ENCODE data around the gene DUSP5.

DUSP5 gene

DNA sequence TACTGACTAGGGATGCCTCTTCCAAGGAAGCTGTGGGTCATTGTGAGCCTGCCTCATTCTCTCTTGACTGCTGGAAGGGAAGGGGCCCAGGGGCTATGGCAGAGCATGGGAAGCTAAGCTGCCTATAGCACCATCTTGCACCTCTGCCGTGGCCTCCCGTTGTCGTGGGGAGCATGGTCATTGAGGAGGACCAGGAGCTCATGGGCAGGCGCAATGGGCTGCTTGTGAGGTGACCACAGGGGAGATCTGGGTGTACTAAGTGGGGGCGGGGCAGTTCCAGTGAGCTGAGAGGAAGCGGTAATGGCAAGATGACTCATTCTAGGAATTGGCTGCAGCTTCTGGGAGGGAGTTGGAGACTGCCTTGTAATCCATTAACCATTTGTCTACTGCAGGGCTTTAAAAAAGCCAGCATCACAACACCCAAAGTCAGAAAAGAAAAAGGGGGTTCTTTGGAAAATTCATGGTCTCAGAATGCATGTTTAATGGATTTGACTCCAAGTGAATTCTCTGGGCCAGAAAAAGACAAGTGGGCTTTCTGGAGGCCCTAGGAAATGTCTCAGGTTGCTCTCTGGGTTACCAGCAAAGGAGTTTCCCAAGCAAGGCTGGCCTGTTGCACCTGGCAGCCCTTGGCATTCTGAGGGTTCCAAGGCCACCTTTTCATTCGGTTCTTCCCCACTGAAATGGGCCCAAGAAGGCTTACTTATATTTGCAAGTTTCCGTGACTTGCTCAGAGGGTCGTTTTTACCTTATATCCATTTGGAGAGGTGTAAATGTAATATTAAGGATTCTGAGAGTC lies 3.6 kb downstream of the DUSP5 start (continued):
- TF ChIP-seq, protein P1, sequence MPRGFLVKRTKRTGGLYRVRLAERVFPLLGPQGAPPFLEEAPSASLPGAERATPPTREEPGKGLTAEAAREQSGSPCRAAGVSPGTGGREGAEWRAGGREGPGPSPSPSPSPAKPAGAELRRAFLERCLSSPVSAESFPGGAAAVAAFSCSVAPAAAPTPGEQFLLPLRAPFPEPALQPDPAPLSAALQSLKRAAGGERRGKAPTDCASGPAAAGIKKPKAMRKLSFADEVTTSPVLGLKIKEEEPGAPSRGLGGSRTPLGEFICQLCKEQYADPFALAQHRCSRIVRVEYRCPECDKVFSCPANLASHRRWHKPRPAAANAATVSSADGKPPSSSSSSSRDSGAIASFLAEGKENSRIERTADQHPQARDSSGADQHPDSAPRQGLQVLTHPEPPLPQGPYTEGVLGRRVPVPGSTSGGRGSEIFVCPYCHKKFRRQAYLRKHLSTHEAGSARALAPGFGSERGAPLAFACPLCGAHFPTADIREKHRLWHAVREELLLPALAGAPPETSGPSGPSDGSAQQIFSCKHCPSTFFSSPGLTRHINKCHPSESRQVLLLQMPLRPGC (tag by site-specific recombination; IDR thresholded peaks at IDR 0.05): peak; percentile 68
- TF ChIP-seq, protein P2, sequence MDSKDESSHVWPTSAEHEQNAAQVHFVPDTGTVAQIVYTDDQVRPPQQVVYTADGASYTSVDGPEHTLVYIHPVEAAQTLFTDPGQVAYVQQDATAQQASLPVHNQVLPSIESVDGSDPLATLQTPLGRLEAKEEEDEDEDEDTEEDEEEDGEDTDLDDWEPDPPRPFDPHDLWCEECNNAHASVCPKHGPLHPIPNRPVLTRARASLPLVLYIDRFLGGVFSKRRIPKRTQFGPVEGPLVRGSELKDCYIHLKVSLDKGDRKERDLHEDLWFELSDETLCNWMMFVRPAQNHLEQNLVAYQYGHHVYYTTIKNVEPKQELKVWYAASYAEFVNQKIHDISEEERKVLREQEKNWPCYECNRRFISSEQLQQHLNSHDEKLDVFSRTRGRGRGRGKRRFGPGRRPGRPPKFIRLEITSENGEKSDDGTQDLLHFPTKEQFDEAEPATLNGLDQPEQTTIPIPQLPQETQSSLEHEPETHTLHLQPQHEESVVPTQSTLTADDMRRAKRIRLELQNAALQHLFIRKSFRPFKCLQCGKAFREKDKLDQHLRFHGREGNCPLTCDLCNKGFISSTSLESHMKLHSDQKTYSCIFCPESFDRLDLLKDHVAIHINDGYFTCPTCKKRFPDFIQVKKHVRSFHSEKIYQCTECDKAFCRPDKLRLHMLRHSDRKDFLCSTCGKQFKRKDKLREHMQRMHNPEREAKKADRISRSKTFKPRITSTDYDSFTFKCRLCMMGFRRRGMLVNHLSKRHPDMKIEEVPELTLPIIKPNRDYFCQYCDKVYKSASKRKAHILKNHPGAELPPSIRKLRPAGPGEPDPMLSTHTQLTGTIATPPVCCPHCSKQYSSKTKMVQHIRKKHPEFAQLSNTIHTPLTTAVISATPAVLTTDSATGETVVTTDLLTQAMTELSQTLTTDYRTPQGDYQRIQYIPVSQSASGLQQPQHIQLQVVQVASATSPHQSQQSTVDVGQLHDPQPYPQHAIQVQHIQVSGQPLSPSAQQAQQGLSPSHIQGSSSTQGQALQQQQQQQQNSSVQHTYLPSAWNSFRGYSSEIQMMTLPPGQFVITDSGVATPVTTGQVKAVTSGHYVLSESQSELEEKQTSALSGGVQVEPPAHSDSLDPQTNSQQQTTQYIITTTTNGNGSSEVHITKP (tag by site-specific recombination; IDR thresholded peaks at IDR 0.05): peak; percentile 72
- TF ChIP-seq, protein P3, sequence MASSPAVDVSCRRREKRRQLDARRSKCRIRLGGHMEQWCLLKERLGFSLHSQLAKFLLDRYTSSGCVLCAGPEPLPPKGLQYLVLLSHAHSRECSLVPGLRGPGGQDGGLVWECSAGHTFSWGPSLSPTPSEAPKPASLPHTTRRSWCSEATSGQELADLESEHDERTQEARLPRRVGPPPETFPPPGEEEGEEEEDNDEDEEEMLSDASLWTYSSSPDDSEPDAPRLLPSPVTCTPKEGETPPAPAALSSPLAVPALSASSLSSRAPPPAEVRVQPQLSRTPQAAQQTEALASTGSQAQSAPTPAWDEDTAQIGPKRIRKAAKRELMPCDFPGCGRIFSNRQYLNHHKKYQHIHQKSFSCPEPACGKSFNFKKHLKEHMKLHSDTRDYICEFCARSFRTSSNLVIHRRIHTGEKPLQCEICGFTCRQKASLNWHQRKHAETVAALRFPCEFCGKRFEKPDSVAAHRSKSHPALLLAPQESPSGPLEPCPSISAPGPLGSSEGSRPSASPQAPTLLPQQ (tag by site-specific recombination; IDR thresholded peaks at IDR 0.05): peak; percentile 80
- peak; percentile 74 for TF ChIP-seq KLF8 (tag by site-specific recombination; IDR thresholded peaks at IDR 0.05)
- no peak for TF ChIP-seq ZNF621 (tag by site-specific recombination; IDR thresholded peaks at IDR 0.05)
- peak; percentile 61; the same call in 1 of the 2 replicates for TF ChIP-seq ZNF394 (tag by site-specific recombination; IDR thresholded peaks at IDR 0.05; ENCODE audit: borderline replicate concordance)
- TF ChIP-seq, protein P4, sequence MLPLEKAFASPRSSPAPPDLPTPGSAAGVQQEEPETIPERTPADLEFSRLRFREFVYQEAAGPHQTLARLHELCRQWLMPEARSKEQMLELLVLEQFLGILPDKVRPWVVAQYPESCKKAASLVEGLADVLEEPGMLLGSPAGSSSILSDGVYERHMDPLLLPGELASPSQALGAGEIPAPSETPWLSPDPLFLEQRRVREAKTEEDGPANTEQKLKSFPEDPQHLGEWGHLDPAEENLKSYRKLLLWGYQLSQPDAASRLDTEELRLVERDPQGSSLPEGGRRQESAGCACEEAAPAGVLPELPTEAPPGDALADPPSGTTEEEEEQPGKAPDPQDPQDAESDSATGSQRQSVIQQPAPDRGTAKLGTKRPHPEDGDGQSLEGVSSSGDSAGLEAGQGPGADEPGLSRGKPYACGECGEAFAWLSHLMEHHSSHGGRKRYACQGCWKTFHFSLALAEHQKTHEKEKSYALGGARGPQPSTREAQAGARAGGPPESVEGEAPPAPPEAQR (tag by site-specific recombination; IDR thresholded peaks at IDR 0.05): no peak
- TF ChIP-seq ZNF521 (tag by site-specific recombination; IDR thresholded peaks at IDR 0.05): no peak
- TF ChIP-seq, protein P5, sequence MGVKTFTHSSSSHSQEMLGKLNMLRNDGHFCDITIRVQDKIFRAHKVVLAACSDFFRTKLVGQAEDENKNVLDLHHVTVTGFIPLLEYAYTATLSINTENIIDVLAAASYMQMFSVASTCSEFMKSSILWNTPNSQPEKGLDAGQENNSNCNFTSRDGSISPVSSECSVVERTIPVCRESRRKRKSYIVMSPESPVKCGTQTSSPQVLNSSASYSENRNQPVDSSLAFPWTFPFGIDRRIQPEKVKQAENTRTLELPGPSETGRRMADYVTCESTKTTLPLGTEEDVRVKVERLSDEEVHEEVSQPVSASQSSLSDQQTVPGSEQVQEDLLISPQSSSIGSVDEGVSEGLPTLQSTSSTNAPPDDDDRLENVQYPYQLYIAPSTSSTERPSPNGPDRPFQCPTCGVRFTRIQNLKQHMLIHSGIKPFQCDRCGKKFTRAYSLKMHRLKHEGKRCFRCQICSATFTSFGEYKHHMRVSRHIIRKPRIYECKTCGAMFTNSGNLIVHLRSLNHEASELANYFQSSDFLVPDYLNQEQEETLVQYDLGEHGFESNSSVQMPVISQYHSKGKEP (tag by site-specific recombination; IDR thresholded peaks at IDR 0.05): peak; percentile 86
- TF ChIP-seq GLIS2 (tag by site-specific recombination; IDR thresholded peaks at IDR 0.05): peak; percentile 92
- peak; percentile 56; the same call in 1 of the 2 replicates for TF ChIP-seq ZNF660 (tag by site-specific recombination; IDR thresholded peaks at IDR 0.05)
- no peak for TF ChIP-seq ZNF529 (tag by site-specific recombination; IDR thresholded peaks at IDR 0.05; ENCODE audit: insufficient replicate concordance)
- TF ChIP-seq, protein P6, sequence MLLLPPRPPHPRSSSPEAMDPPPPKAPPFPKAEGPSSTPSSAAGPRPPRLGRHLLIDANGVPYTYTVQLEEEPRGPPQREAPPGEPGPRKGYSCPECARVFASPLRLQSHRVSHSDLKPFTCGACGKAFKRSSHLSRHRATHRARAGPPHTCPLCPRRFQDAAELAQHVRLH (tag by site-specific recombination; IDR thresholded peaks at IDR 0.05): 0 out of 2 replicates have a peak, but pooled peaks have one; percentile 14
- TF ChIP-seq ZNF843 (tag by site-specific recombination; IDR thresholded peaks at IDR 0.05): peak; percentile 53; the same call in 1 of the 2 replicates
- peak; percentile 90 for TF ChIP-seq ZXDB (tag by site-specific recombination; IDR thresholded peaks at IDR 0.05)
- TF ChIP-seq ZNF747 (tag by site-specific recombination; IDR thresholded peaks at IDR 0.05): no peak
- TF ChIP-seq, protein P7, sequence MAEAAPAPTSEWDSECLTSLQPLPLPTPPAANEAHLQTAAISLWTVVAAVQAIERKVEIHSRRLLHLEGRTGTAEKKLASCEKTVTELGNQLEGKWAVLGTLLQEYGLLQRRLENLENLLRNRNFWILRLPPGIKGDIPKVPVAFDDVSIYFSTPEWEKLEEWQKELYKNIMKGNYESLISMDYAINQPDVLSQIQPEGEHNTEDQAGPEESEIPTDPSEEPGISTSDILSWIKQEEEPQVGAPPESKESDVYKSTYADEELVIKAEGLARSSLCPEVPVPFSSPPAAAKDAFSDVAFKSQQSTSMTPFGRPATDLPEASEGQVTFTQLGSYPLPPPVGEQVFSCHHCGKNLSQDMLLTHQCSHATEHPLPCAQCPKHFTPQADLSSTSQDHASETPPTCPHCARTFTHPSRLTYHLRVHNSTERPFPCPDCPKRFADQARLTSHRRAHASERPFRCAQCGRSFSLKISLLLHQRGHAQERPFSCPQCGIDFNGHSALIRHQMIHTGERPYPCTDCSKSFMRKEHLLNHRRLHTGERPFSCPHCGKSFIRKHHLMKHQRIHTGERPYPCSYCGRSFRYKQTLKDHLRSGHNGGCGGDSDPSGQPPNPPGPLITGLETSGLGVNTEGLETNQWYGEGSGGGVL (tag by site-specific recombination; IDR thresholded peaks at IDR 0.05): peak; percentile 23; the same call in 1 of the 2 replicates
- TF ChIP-seq WT1 (tag by site-specific recombination; IDR thresholded peaks at IDR 0.05): peak; percentile 59
- peak; percentile 90 for TF ChIP-seq KLF9 (tag by site-specific recombination; IDR thresholded peaks at IDR 0.05; ENCODE audit: low read depth)
- TF ChIP-seq MZF1 (tag by site-specific recombination; IDR thresholded peaks at IDR 0.05; ENCODE audit: borderline replicate concordance): no peak
- TF ChIP-seq BCL11B (tag by site-specific recombination; IDR thresholded peaks at IDR 0.05; ENCODE audit: low read depth): peak; percentile 42; the same call in 1 of the 2 replicates
- TF ChIP-seq ZNF629 (tag by site-specific recombination; IDR thresholded peaks at IDR 0.05): peak; percentile 83
- TF ChIP-seq, protein P8, sequence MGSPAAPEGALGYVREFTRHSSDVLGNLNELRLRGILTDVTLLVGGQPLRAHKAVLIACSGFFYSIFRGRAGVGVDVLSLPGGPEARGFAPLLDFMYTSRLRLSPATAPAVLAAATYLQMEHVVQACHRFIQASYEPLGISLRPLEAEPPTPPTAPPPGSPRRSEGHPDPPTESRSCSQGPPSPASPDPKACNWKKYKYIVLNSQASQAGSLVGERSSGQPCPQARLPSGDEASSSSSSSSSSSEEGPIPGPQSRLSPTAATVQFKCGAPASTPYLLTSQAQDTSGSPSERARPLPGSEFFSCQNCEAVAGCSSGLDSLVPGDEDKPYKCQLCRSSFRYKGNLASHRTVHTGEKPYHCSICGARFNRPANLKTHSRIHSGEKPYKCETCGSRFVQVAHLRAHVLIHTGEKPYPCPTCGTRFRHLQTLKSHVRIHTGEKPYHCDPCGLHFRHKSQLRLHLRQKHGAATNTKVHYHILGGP (tag by site-specific recombination; IDR thresholded peaks at IDR 0.05): peak; percentile 89
- 0 out of 2 replicates have a peak, but pooled peaks have one; percentile 56 for TF ChIP-seq ZNF324 (tag by site-specific recombination; IDR thresholded peaks at IDR 0.05)
- TF ChIP-seq SCRT2 (tag by site-specific recombination; IDR thresholded peaks at IDR 0.05): peak; percentile 78; the same call in 1 of the 2 replicates
